T-cell (primary cell): ENCODE measurements around the gene GRID1. TPM values are rescaled to one million over a fixed set of nuclear protein-coding genes. Genes with fewer than 3 reads are reported as not detected.

Experiments used
- ATAC-seq, 4 experiments: fragments of 200-7000 bp in 3 of 4; fragments of 150-1000 bp in 1 of 4; cut with Tn5 transposase; replicated peaks in 1 of 4; 1 replicate in 3 of 4; 2 replicates in 1 of 4; pipeline ENCODE4 v1.10.0; 2021; ENCODE audit warnings: moderate library complexity in 3 of 4, mild to moderate bottlenecking in 2 of 4, moderate number of reproducible peaks in 1 of 4
- CTCF ChIA-PET, 2 donors: fragments of 300-600 bp; sonication (Branson Sonifier 250); formaldehyde crosslinking; loops; one replicate each; lab custom pipeline; 2022; ENCODE audit warnings: antibody characterized with exemption in 2 of 2; lab: Charles Lee
- POLR2A ChIA-PET, 2 donors: fragments of 300-600 bp; sonication (Branson Sonifier 250); formaldehyde crosslinking; loops; one replicate each; lab custom pipeline; 2022; ENCODE audit warnings: antibody characterized with exemption in 2 of 2; lab: Charles Lee
- DNase-seq, 35 experiments: peaks; one replicate each; pipeline versions ENCODE4 v3.0.0 to v3.0.0-alpha.2; 2013 to 2023
- H3K27ac ChIP-seq: one replicate; pipeline ENCODE4 v1.5.1; 2013; ENCODE audit warnings: low read length
- H3K27me3 ChIP-seq, 2 experiments: replicated peaks in 1 of 2; 1 replicate in 1 of 2; 2 replicates in 1 of 2; pipeline versions ENCODE4 v1.6.1 to v1.7.0; 2013; ENCODE audit warnings: low read length in 1 of 2, mixed read lengths in 1 of 2; ENCODE audit not compliant: control insufficient read depth in 2 of 2, insufficient read depth in 2 of 2; ENCODE audit errors: extremely low read depth in 1 of 2
- H3K36me3 ChIP-seq, 2 donors: 1 replicate in 1 of 2; 2 replicates in 1 of 2; pipeline versions ENCODE4 v1.6.1 to v1.7.0; 2013; ENCODE audit warnings: low read length in 1 of 2; ENCODE audit not compliant: control insufficient read depth in 2 of 2, insufficient read depth in 1 of 2; ENCODE audit errors: extremely low read depth in 1 of 2
- H3K4me1 ChIP-seq, 2 experiments: 1 replicate in 1 of 2; 2 replicates in 1 of 2; pipeline versions ENCODE4 v1.6.1 to v1.7.0; 2013; ENCODE audit warnings: low read length in 2 of 2, mixed read lengths in 1 of 2; ENCODE audit not compliant: insufficient read depth in 2 of 2, control insufficient read depth in 1 of 2; ENCODE audit errors: extremely low read depth in 1 of 2
- H3K4me3 ChIP-seq, 2 donors: 1 replicate in 1 of 2; 2 replicates in 1 of 2; pipeline versions ENCODE4 v1.5.1 to v1.7.0; 2013; ENCODE audit warnings: mild to moderate bottlenecking in 2 of 2, low read length in 1 of 2, moderate library complexity in 1 of 2; ENCODE audit not compliant: control insufficient read depth in 1 of 2; ENCODE audit errors: extremely low read depth in 1 of 2
- H3K9me3 ChIP-seq: 2 replicates; pipeline ENCODE4 v1.7.0; 2013
- H3K27ac Mint-ChIP-seq, 2 donors: one replicate each; pipeline ENCODE4 v1.8.0; 2020 to 2021; ENCODE audit warnings: mild to moderate bottlenecking in 2 of 2, mixed read lengths in 2 of 2
- H3K27me3 Mint-ChIP-seq, 2 donors: one replicate each; pipeline ENCODE4 v1.8.0; 2021 to 2022; ENCODE audit warnings: mixed read lengths in 2 of 2
- H3K36me3 Mint-ChIP-seq: one replicate; pipeline ENCODE4 v1.8.0; 2021; ENCODE audit warnings: mixed read lengths
- H3K4me1 Mint-ChIP-seq, 3 donors: one replicate each; pipeline ENCODE4 v1.8.0; 2020 to 2022; ENCODE audit warnings: mixed read lengths in 3 of 3, mild to moderate bottlenecking in 1 of 3
- H3K4me3 Mint-ChIP-seq, 3 donors: one replicate each; pipeline ENCODE4 v1.8.0; 2020 to 2022; ENCODE audit warnings: mild to moderate bottlenecking in 3 of 3, mixed read lengths in 3 of 3, moderate library complexity in 3 of 3
- H3K9me3 Mint-ChIP-seq, 3 donors: one replicate each; pipeline ENCODE4 v1.8.0; 2020 to 2022; ENCODE audit warnings: mixed read lengths in 3 of 3
- whole genome bisulfite sequencing: methylation state at CpG from one replicate; pipeline ENCODE4 v1.1.5; 2013; ENCODE audit warnings: missing lambda C conversion rate; ENCODE audit not compliant: insufficient coverage; 5-methylcytosine and 5-hydroxymethylcytosine counted together
- total RNA-seq, 35 experiments: library from RNA in 6 of 35; stranded (reverse) in 6 of 35; fragments of 120-200 nt in 1 of 35; gene quantifications; one replicate each; pipeline versions ENCODE4 v1.2.1 to v1.2.4 and lab custom pipeline; 2013 to 2026

The GRID1 gene
- total RNA-seq, 5 donors from 2014 or later (not counting 1 experiment from before 2014, with no cell fraction given): 0.68 TPM; not detected in 4

DNA sequence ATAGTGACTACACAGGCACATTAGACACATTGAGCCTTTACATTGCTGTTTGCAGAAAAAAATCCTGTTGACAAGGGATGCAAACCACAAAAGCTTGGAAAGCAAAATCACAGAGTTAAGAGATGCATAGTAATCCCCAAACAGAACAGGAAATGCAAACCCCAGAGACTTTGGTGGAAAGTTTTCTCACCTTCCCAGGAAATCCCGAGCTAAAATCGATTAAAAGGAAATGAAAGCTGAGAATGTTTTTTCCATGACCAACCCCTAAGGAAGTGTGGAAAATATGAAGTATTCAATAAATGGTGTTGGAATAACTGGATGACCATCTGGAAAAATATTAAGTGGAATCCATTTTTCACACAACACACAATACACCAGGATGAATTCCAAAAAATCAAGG, 598.7 kb downstream of the GRID1 start:
- POLR2A ChIA-PET: no interaction called here
- no peaks in the 10 kb centered on the region for H3K36me3 Mint-ChIP-seq
- H3K4me3 ChIP-seq: no peak overlapping the region
- peaks cover 0 to 6% of the 10 kb centered on the region in 2 donors for H3K27me3 Mint-ChIP-seq
- CTCF ChIA-PET: no interaction called here
- ATAC-seq (no peak), DNase-seq (no peak)
- peaks cover 5 to 8% (median 7%) of the 10 kb centered on the region in 3 donors for H3K9me3 Mint-ChIP-seq
- H3K9me3 ChIP-seq: no peaks in the 10 kb centered on the region
- no peaks in the 10 kb centered on the region for H3K36me3 ChIP-seq
- H3K4me1 ChIP-seq: no peaks in the 10 kb centered on the region
- no CpG with 5 or more reads among the region's 2 CpGs for WGBS
- H3K27ac ChIP-seq: no peak overlapping the region
- no peaks in the 10 kb centered on the region for H3K27me3 ChIP-seq
- H3K4me1 Mint-ChIP-seq: no peaks in the 10 kb centered on the region
- H3K4me3 Mint-ChIP-seq: no peak overlapping the region
- no peak overlapping the region for H3K27ac Mint-ChIP-seq

- Histone ChIP-seq H3K4me1 (no peaks in the 10 kb centered on the region), H3K9me3 (no peaks in the 10 kb centered on the region), H3K27ac (no peak overlapping the region), H3K27me3 (peaks cover 0 to 2% of the 10 kb centered on the region in 2 experiments), H3K4me3 (no peak overlapping the region), H3K36me3 (no peaks in the 10 kb centered on the region)
- POLR2A ChIA-PET: no interaction called here
- Mint-ChIP-seq H3K4me3 (no peak overlapping the region), H3K27me3 (peaks cover 0 to 11% of the 10 kb centered on the region in 2 donors), H3K27ac (no peak overlapping the region), H3K36me3 (no peaks in the 10 kb centered on the region), H3K9me3 (peaks cover 2 to 3% (median 2%) of the 10 kb centered on the region in 3 donors), H3K4me1 (no peaks in the 10 kb centered on the region)
- DNase-seq (no peak), ATAC-seq (no peak)
- CTCF ChIA-PET: no interaction called here
- 70% methylated on average over 2 of the region's 2 CpGs for WGBS
Observed at GRCh38 chr10:85764108-85764507, 602.5 kb downstream of the GRID1 start.

GRCh38 chr10:85761906-85762445, 604.6 kb downstream of the GRID1 start:
- no peak overlapping the region for H3K27ac Mint-ChIP-seq
- ChIA-PET CTCF (no interaction called here), POLR2A (no interaction called here)
- Histone ChIP-seq H3K36me3 (no peaks in the 10 kb centered on the region), H3K27ac (no peak overlapping the region), H3K27me3 (peaks cover 0 to 2% of the 10 kb centered on the region in 2 experiments), H3K4me3 (no peak overlapping the region), H3K4me1 (no peaks in the 10 kb centered on the region), H3K9me3 (no peaks in the 10 kb centered on the region)
- H3K4me3 Mint-ChIP-seq: no peak overlapping the region
- no peak for DNase-seq
- no peaks in the 10 kb centered on the region for H3K4me1 Mint-ChIP-seq
- H3K36me3 Mint-ChIP-seq: no peaks in the 10 kb centered on the region
- WGBS: 100% methylated on average over 1 of the region's 3 CpGs
- no peak for ATAC-seq
- H3K27me3 Mint-ChIP-seq: peaks cover 0 to 11% of the 10 kb centered on the region in 2 donors
- no peaks in the 10 kb centered on the region for H3K9me3 Mint-ChIP-seq

DNA sequence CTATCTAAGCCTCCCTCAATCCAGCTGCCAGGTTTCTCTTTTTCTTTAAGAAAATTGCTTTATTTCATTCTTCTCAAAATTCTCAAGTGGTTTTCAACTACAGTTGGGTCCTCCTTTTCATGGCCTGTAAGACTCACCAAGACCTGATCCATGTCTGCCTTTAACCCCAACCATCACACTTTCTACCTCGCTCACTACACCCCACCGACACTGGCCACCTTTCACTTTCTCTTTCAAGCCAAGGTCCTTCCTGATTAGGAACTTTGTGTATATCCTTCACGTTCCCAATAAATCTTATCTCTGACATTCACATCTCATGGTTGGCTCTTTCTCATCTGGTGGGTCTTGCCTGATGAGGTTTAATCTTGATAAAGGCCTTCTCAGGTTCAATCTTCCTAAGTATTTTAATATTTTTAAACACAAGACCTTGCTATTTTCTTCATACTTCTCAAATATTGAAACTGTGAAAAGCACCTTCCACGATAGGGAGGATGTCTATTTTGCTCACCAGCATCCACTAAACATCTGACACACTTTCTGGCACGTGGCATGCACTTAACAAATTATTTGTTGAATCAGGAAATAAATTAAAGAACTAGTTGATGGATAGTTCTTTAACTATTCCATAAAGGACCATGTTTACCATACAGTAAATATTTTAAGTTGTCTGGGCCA, 624.8 kb downstream of the GRID1 start:
- Mint-ChIP-seq H3K27ac (peak overlapping the region; percentile 75 to 79), H3K36me3 (peaks cover 3% of the 10 kb centered on the region), H3K27me3 (no peaks in the 10 kb centered on the region)

DNA sequence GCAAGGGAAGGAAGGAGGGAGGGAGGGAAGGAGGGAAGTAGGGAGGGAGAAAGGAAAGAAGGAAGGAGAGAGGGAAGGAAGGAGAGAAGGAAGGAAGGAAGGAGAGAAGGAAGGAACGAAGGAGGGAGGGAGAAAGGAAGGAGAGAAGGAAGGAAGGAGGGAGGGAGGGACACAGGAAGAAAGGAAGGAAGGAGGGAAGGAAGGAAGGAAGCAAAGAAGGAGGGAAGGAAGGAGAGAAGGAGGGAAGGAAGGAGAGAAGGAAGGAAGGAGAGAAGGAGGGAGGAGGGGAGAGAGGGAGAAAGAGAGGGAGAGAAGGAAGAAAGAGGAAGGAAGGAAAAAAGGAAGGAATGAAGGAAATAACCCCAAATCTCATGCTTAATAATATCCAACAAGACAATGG, 630.6 kb downstream of the GRID1 start:
- no peak overlapping the region for H3K4me3 Mint-ChIP-seq
- DNase-seq (no peak), ATAC-seq (no peak)
- Histone ChIP-seq H3K4me1 (no peaks in the 10 kb centered on the region), H3K4me3 (no peak overlapping the region), H3K27me3 (peaks cover 0 to 3% of the 10 kb centered on the region in 2 experiments), H3K27ac (no peak overlapping the region), H3K9me3 (no peaks in the 10 kb centered on the region), H3K36me3 (no peaks in the 10 kb centered on the region)
- CTCF ChIA-PET: interaction anchor here in 1 of 2 donors (0.7 kb wide), 1 partner anchor 162 kb away, joined by 4 read pairs; no protein-coding TSS in a partner anchor
- no peak overlapping the region for H3K27ac Mint-ChIP-seq
- no peaks in the 10 kb centered on the region for H3K36me3 Mint-ChIP-seq
- no peaks in the 10 kb centered on the region for H3K9me3 Mint-ChIP-seq
- H3K4me1 Mint-ChIP-seq: no peaks in the 10 kb centered on the region
- H3K27me3 Mint-ChIP-seq: peaks cover 4 to 8% of the 10 kb centered on the region in 2 donors
- WGBS: 38% methylated on average over 1 of the region's 1 CpG
- POLR2A ChIA-PET: no interaction called here

More for the DNA sequence above, 624.8 kb downstream of the GRID1 start:
- Mint-ChIP-seq H3K4me3 (peak overlapping the region; percentile 49 to 64 (median 63)), H3K4me1 (peaks cover 4 to 8% (median 7%) of the 10 kb centered on the region in 3 donors), H3K9me3 (no peaks in the 10 kb centered on the region)
- Histone ChIP-seq H3K9me3 (no peaks in the 10 kb centered on the region), H3K27me3 (no peaks in the 10 kb centered on the region), H3K4me3 (peak overlapping the region in 1 of 2 donors; percentile 11), H3K36me3 (no peaks in the 10 kb centered on the region), H3K27ac (no peak overlapping the region), H3K4me1 (no peaks in the 10 kb centered on the region)
- ATAC-seq: peak in 2 of 4 experiments; percentile 47 to 52
- POLR2A ChIA-PET: no interaction called here
- CTCF ChIA-PET: no interaction called here
- WGBS: 85% methylated on average over 2 of the region's 5 CpGs
- DNase-seq: peak in 1 of 35 experiments; percentile 24

- no peak overlapping the region for H3K27ac ChIP-seq
- POLR2A ChIA-PET: no interaction called here
- Mint-ChIP-seq H3K27ac (no peak overlapping the region), H3K36me3 (no peaks in the 10 kb centered on the region), H3K9me3 (no peaks in the 10 kb centered on the region), H3K4me1 (no peaks in the 10 kb centered on the region), H3K4me3 (no peak overlapping the region), H3K27me3 (peaks cover 4 to 8% of the 10 kb centered on the region in 2 donors)
- H3K27me3 ChIP-seq: peaks cover 0 to 3% of the 10 kb centered on the region in 2 experiments
- H3K4me1 ChIP-seq: no peaks in the 10 kb centered on the region
- WGBS: 100% methylated on average over 1 of the region's 7 CpGs
- ATAC-seq (no peak), DNase-seq (no peak)
- H3K36me3 ChIP-seq: no peaks in the 10 kb centered on the region
- H3K9me3 ChIP-seq: no peaks in the 10 kb centered on the region
- CTCF ChIA-PET: no interaction called here
- H3K4me3 ChIP-seq: no peak overlapping the region
Observed at GRCh38 chr10:85734791-85735190, 631.8 kb downstream of the GRID1 start.
